GM23338 (cell line): Measurements from ENCODE around the gene TMEM135.

Source experiments
- CREB1 ChIP-seq: fragments of 250-450 bp; sonication (Bioruptor Pico); IDR thresholded peaks from 2 replicates; pipeline ENCODE4 v1.5.0; 2020; ENCODE audit warnings: low read depth, mild to moderate bottlenecking, moderate library complexity
- CTCF ChIP-seq, 2 experiments: fragments of 200-600 bp in 1 of 2; sonication (generic) in 1 of 2; conservative IDR thresholded peaks; 2 replicates each; pipeline versions ENCODE4 v1.5.1 to v1.6.1; 2016 to 2017; ENCODE audit warnings: antibody characterized with exemption in 2 of 2, low read depth in 2 of 2, mild to moderate bottlenecking in 2 of 2, moderate library complexity in 1 of 2
- EZH2 ChIP-seq: fragments of 200-600 bp; sonication (generic); IDR thresholded peaks from one replicate; pipeline ENCODE4 v1.8.0; 2017; ENCODE audit warnings: antibody characterized with exemption, mild to moderate bottlenecking, low read depth; ENCODE audit not compliant: unreplicated experiment
- EZH2phosphoT487 ChIP-seq: fragments of 200-600 bp; sonication (generic); IDR thresholded peaks from one replicate; pipeline ENCODE4 v1.8.1; 2018; ENCODE audit warnings: antibody characterized with exemption; ENCODE audit not compliant: unreplicated experiment
- NANOG ChIP-seq: IDR thresholded peaks from 2 replicates; pipeline ENCODE4 v1.6.1; 2016; ENCODE audit warnings: antibody characterized with exemption, borderline replicate concordance
- POLR2AphosphoS5 ChIP-seq: IDR thresholded peaks from 2 replicates; pipeline ENCODE4 v1.6.1; 2016; ENCODE audit warnings: antibody characterized with exemption, low read depth
- ZNF114 ChIP-seq: fragments of 250-450 bp; sonication (Bioruptor Pico); IDR thresholded peaks from 2 replicates; pipeline ENCODE4 v1.5.0; 2020; ENCODE audit warnings: mild to moderate bottlenecking, moderate library complexity
- ZNF331 ChIP-seq: fragments of 250-450 bp; sonication (Bioruptor Pico); IDR thresholded peaks from 2 replicates; pipeline ENCODE4 v1.5.0; 2020; ENCODE audit warnings: low read depth, mild to moderate bottlenecking, moderate library complexity
- TF ChIP-seq, protein P1 (sequence below): IDR thresholded peaks from one replicate; pipeline ENCODE4 v1.6.1; 2018; ENCODE audit warnings: antibody characterized with exemption; ENCODE audit not compliant: unreplicated experiment
- TF ChIP-seq, protein P2 (sequence below): fragments of 250-450 bp; sonication (Bioruptor Pico); IDR thresholded peaks from 2 replicates; pipeline ENCODE4 v1.5.0; 2020; ENCODE audit warnings: mild to moderate bottlenecking, moderate library complexity

GRCh38 chr11:87176044-87176443 is 138.3 kb downstream of the TMEM135 start:
- TF ChIP-seq CTCF (conservative IDR thresholded peaks at IDR 0.05; ENCODE audit: low read depth in 2 of 2), result no peak
- TF ChIP-seq NANOG, result no peak
- TF ChIP-seq EZH2, result no peak
- no peak for TF ChIP-seq CREB1 (CRISPR knock-in tag)
- no peak for TF ChIP-seq EZH2phosphoT487
- no peak for TF ChIP-seq POLR2AphosphoS5
- TF ChIP-seq, protein P1, sequence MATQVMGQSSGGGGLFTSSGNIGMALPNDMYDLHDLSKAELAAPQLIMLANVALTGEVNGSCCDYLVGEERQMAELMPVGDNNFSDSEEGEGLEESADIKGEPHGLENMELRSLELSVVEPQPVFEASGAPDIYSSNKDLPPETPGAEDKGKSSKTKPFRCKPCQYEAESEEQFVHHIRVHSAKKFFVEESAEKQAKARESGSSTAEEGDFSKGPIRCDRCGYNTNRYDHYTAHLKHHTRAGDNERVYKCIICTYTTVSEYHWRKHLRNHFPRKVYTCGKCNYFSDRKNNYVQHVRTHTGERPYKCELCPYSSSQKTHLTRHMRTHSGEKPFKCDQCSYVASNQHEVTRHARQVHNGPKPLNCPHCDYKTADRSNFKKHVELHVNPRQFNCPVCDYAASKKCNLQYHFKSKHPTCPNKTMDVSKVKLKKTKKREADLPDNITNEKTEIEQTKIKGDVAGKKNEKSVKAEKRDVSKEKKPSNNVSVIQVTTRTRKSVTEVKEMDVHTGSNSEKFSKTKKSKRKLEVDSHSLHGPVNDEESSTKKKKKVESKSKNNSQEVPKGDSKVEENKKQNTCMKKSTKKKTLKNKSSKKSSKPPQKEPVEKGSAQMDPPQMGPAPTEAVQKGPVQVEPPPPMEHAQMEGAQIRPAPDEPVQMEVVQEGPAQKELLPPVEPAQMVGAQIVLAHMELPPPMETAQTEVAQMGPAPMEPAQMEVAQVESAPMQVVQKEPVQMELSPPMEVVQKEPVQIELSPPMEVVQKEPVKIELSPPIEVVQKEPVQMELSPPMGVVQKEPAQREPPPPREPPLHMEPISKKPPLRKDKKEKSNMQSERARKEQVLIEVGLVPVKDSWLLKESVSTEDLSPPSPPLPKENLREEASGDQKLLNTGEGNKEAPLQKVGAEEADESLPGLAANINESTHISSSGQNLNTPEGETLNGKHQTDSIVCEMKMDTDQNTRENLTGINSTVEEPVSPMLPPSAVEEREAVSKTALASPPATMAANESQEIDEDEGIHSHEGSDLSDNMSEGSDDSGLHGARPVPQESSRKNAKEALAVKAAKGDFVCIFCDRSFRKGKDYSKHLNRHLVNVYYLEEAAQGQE, result no peak
- TF ChIP-seq ZNF331 (CRISPR knock-in tag), result no peak
- TF ChIP-seq, protein P2, sequence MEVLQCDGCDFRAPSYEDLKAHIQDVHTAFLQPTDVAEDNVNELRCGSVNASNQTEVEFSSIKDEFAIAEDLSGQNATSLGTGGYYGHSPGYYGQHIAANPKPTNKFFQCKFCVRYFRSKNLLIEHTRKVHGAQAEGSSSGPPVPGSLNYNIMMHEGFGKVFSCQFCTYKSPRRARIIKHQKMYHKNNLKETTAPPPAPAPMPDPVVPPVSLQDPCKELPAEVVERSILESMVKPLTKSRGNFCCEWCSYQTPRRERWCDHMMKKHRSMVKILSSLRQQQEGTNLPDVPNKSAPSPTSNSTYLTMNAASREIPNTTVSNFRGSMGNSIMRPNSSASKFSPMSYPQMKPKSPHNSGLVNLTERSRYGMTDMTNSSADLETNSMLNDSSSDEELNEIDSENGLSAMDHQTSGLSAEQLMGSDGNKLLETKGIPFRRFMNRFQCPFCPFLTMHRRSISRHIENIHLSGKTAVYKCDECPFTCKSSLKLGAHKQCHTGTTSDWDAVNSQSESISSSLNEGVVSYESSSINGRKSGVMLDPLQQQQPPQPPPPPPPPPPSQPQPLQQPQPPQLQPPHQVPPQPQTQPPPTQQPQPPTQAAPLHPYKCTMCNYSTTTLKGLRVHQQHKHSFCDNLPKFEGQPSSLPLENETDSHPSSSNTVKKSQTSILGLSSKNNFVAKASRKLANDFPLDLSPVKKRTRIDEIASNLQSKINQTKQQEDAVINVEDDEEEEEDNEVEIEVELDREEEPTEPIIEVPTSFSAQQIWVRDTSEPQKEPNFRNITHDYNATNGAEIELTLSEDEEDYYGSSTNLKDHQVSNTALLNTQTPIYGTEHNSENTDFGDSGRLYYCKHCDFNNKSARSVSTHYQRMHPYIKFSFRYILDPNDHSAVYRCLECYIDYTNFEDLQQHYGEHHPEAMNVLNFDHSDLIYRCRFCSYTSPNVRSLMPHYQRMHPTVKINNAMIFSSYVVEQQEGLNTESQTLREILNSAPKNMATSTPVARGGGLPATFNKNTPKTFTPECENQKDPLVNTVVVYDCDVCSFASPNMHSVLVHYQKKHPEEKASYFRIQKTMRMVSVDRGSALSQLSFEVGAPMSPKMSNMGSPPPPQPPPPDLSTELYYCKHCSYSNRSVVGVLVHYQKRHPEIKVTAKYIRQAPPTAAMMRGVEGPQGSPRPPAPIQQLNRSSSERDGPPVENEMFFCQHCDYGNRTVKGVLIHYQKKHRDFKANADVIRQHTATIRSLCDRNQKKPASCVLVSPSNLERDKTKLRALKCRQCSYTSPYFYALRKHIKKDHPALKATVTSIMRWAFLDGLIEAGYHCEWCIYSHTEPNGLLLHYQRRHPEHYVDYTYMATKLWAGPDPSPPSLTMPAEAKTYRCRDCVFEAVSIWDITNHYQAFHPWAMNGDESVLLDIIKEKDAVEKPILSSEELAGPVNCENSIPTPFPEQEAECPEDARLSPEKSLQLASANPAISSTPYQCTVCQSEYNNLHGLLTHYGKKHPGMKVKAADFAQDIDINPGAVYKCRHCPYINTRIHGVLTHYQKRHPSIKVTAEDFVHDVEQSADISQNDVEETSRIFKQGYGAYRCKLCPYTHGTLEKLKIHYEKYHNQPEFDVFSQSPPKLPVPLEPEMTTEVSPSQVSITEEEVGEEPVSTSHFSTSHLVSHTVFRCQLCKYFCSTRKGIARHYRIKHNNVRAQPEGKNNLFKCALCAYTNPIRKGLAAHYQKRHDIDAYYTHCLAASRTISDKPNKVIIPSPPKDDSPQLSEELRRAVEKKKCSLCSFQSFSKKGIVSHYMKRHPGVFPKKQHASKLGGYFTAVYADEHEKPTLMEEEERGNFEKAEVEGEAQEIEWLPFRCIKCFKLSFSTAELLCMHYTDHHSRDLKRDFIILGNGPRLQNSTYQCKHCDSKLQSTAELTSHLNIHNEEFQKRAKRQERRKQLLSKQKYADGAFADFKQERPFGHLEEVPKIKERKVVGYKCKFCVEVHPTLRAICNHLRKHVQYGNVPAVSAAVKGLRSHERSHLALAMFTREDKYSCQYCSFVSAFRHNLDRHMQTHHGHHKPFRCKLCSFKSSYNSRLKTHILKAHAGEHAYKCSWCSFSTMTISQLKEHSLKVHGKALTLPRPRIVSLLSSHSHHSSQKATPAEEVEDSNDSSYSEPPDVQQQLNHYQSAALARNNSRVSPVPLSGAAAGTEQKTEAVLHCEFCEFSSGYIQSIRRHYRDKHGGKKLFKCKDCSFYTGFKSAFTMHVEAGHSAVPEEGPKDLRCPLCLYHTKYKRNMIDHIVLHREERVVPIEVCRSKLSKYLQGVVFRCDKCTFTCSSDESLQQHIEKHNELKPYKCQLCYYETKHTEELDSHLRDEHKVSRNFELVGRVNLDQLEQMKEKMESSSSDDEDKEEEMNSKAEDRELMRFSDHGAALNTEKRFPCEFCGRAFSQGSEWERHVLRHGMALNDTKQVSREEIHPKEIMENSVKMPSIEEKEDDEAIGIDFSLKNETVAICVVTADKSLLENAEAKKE (CRISPR knock-in tag), result no peak
- no peak for TF ChIP-seq ZNF114 (CRISPR knock-in tag)
